ENCODE data around the gene PRPS1. TPM values are rescaled to one million over a fixed set of nuclear protein-coding genes. Genes with fewer than 3 reads are reported as not detected.
A peak's percentile ranks its signal among the peaks of the same experiment; 100 is the strongest.

PRPS1 gene
- total and polyA plus RNA-seq, 9 of the 15 experiments (the other 6 are each of a cell fraction or from before 2014, with no cell fraction given), result 47.8 to 175 (median 79.6) TPM

GRCh38 chrX:107628662-107629539, 591 bp downstream of the PRPS1 start (continued):
- TF ChIP-seq ZBTB11 (CRISPR knock-in tag; IDR thresholded peaks at IDR 0.05) (no peak), FOXJ2 (tag; IDR thresholded peaks at IDR 0.05) (no peak), GTF3C2 (IDR thresholded peaks at IDR 0.05; ENCODE audit: borderline replicate concordance, extremely low read depth, insufficient read length) (no peak), RNF219 (CRISPR knock-in tag; IDR thresholded peaks at IDR 0.05) (no peak), HMG20B (CRISPR knock-in tag; IDR thresholded peaks at IDR 0.05) (no peak), POLR2B (IDR thresholded peaks at IDR 0.05; ENCODE audit: low read depth, partially characterized antibody) (no peak), MEF2D (tag; conservative IDR thresholded peaks at IDR 0.05; ENCODE audit: low read depth) (no peak), NR2C2 (CRISPR knock-in tag; IDR thresholded peaks at IDR 0.05) (no peak), NR2C2 (tag; IDR thresholded peaks at IDR 0.05) (peak; percentile 55; the same call in 1 of the 2 replicates), HIVEP1 (CRISPR knock-in tag; IDR thresholded peaks at IDR 0.05) (no peak), TARDBP (IDR thresholded peaks at IDR 0.05) (no peak), FOXP4 (CRISPR knock-in tag; IDR thresholded peaks at IDR 0.05; ENCODE audit: borderline replicate concordance) (no peak), CAMTA2 (CRISPR knock-in tag; conservative IDR thresholded peaks at IDR 0.05) (no peak)
